ENCODE measurements around the gene DGKG. TPM values are rescaled to one million over a fixed set of nuclear protein-coding genes. Genes with fewer than 3 reads are reported as not detected.
A peak's percentile ranks its signal among the peaks of the same experiment; 100 is the strongest.

The DGKG gene
- total RNA-seq, 4 donors from 2014 or later = 1.1 to 9.5 (median 1.7) TPM

- H3K4me3 ChIP-seq (ENCODE audit: low read depth, poor library complexity, severe bottlenecking) = no peak overlapping the region
- WGBS, 2 donors = 11 to 15% methylated on average over 18 to 20 of the region's 20 CpGs
- TF ChIP-seq POLR2A (IDR thresholded peaks at IDR 0.05) (no peak), CTCF (IDR thresholded peaks at IDR 0.05) (no peak)
- intact Hi-C loops (cut with DNase I; ENCODE audit: low total_unique reads) = no loop called here
- peak in 1 of 2 donors; percentile 32 for DNase-seq (ENCODE audit: low spot score in 2 of 2)
Measured at GRCh38 chr3:186209810-186210752, 152.0 kb downstream of the DGKG start.

- DNase-seq (ENCODE audit: low spot score in 2 of 2) = no peak
- TF ChIP-seq CTCF (IDR thresholded peaks at IDR 0.05) (no peak), POLR2A (IDR thresholded peaks at IDR 0.05) (no peak)
- 76 to 93% methylated on average over 8 of the region's 8 CpGs for WGBS, 2 donors
- intact Hi-C loops (cut with DNase I; ENCODE audit: low total_unique reads) = no loop called here
- no peak overlapping the region for H3K4me3 ChIP-seq (ENCODE audit: low read depth, poor library complexity, severe bottlenecking)
Measured at GRCh38 chr3:186208296-186208989, 153.6 kb downstream of the DGKG start.

GRCh38 chr3:186207515-186207914 lies 154.5 kb downstream of the DGKG start:
- TF ChIP-seq CTCF (IDR thresholded peaks at IDR 0.05) = no peak
- TF ChIP-seq POLR2A (IDR thresholded peaks at IDR 0.05) = no peak
- intact Hi-C loops (cut with DNase I; ENCODE audit: low total_unique reads) = no loop called here
- no peak overlapping the region for H3K4me3 ChIP-seq (ENCODE audit: low read depth, poor library complexity, severe bottlenecking)
- WGBS, 2 donors = 86% methylated on average over 3 of the region's 3 CpGs
- DNase-seq (ENCODE audit: low spot score in 2 of 2) = no peak

- no peak overlapping the region for H3K4me3 ChIP-seq (ENCODE audit: low read depth, poor library complexity, severe bottlenecking)
- intact Hi-C loops (cut with DNase I; ENCODE audit: low total_unique reads) = no loop called here
- 75 to 81% methylated on average over 4 of the region's 4 CpGs for WGBS, 2 donors
- DNase-seq (ENCODE audit: low spot score in 2 of 2) = no peak
- TF ChIP-seq POLR2A (IDR thresholded peaks at IDR 0.05) (no peak), CTCF (IDR thresholded peaks at IDR 0.05) (no peak)
Measured at GRCh38 chr3:186200726-186201125, 161.3 kb downstream of the DGKG start.

- no peak overlapping the region for H3K4me3 ChIP-seq (ENCODE audit: low read depth, poor library complexity, severe bottlenecking)
- no peak for DNase-seq (ENCODE audit: low spot score in 2 of 2)
- TF ChIP-seq CTCF (IDR thresholded peaks at IDR 0.05) (no peak), POLR2A (IDR thresholded peaks at IDR 0.05) (no peak)
- intact Hi-C loops (cut with DNase I; ENCODE audit: low total_unique reads) = no loop called here
- WGBS, 2 donors = 83 to 89% methylated on average over 2 of the region's 2 CpGs
Measured at GRCh38 chr3:186198442-186198841, 163.6 kb downstream of the DGKG start.

All from lower leg skin (tissue), 4 donors.